Adrenal gland (tissue), 5 donors: ENCODE measurements around the gene KCNC1.

ENCODE experiments used
- CTCF ChIP-seq, 6 experiments: fragments of 450-650 bp in 4 of 6; fragments of 200-600 bp in 2 of 6; sonication (generic) in 1 of 6; IDR thresholded peaks; 1 replicate in 5 of 6; 2 replicates in 1 of 6; pipeline versions ENCODE4 v1.5.1 to v1.8.0; 2016 to 2021; ENCODE audit warnings: antibody characterized with exemption in 6 of 6, mild to moderate bottlenecking in 2 of 6, moderate library complexity in 1 of 6
- POLR2A ChIP-seq, 2 donors: fragments of 450-650 bp; IDR thresholded peaks; one replicate each; pipeline ENCODE4 v1.6.1; 2017; ENCODE audit warnings: antibody characterized with exemption in 2 of 2, mild to moderate bottlenecking in 2 of 2, moderate library complexity in 1 of 2
- donor health status: DM: no; HTN: no; CAD: no.

GRCh38 chr11:17734418-17734911 is at the start of gene KCNC1:
- TF ChIP-seq POLR2A (IDR thresholded peaks at IDR 0.05) (no peak), CTCF (IDR thresholded peaks at IDR 0.05) (no peak)
